IMR-90 (cell line): ENCODE results near the gene HYCC1. TPM values are rescaled to one million over a fixed set of nuclear protein-coding genes. Genes with fewer than 3 reads are reported as not detected.

ENCODE experiments used
- ATAC-seq: fragments of 200-7000 bp; cut with Tn5 transposase; 2 replicates; pipeline ENCODE4 v1.9.1; 2020; ENCODE audit warnings: low read depth, mild to moderate bottlenecking, moderate library complexity
- BruUV-seq: library from RNA; stranded (reverse); fragments of 400-500 nt; replicated peaks from 2 replicates; lab custom pipeline; 2021; lab: Mats Ljungman, UMichigan
- CTCF ChIA-PET: fragments of 300-600 bp; formaldehyde crosslinking; extraction: SDS; loops from one replicate; lab custom pipeline; 2021; ENCODE audit warnings: antibody characterized with exemption; lab: Yijun Ruan, JAX
- POLR2A ChIA-PET: fragments of 300-600 bp; sonication (Branson Sonifier 250); formaldehyde crosslinking; loops from one replicate; lab custom pipeline; 2022; ENCODE audit warnings: antibody characterized with exemption; ENCODE audit not compliant: unreplicated experiment; lab: Charles Lee
- DNase-seq: peaks from one replicate; pipeline ENCODE4 v3.0.0; 2013
- H2AFZ ChIP-seq: replicated peaks from 2 replicates; pipeline ENCODE3; 2013; ENCODE audit warnings: low read length, mild to moderate bottlenecking; ENCODE audit not compliant: poor library complexity
- H2AK5ac ChIP-seq: 2 replicates; pipeline ENCODE4 v1.6.1; 2013; ENCODE audit warnings: low read depth, low read length, inconsistent platforms
- H2AK9ac ChIP-seq: replicated peaks from 2 replicates; pipeline ENCODE3; 2013; ENCODE audit warnings: mild to moderate bottlenecking, low read depth, low read length, moderate library complexity; ENCODE audit not compliant: poor library complexity
- H2BK120ac ChIP-seq: 2 replicates; pipeline ENCODE4 v1.6.1; 2013; ENCODE audit warnings: low read depth, low read length, inconsistent platforms
- H2BK15ac ChIP-seq: 3 replicates; pipeline ENCODE4 v1.6.1; 2013; ENCODE audit warnings: low read depth, low read length, inconsistent platforms
- H2BK20ac ChIP-seq: 2 replicates; pipeline ENCODE4 v1.6.1; 2013; ENCODE audit warnings: low read depth, mild to moderate bottlenecking, inconsistent platforms, low read length, moderate library complexity
- H2BK5ac ChIP-seq: 2 replicates; pipeline ENCODE4 v1.6.1; 2013; ENCODE audit warnings: mild to moderate bottlenecking, low read depth, low read length, inconsistent platforms; ENCODE audit not compliant: poor library complexity, severe bottlenecking
- H3K14ac ChIP-seq: replicated peaks from 2 replicates; pipeline ENCODE4 v1.6.1; 2013; ENCODE audit warnings: low read depth, low read length, inconsistent platforms
- H3K18ac ChIP-seq: 2 replicates; pipeline ENCODE4 v1.6.1; 2013; ENCODE audit warnings: low read depth, low read length, control low read depth
- H3K23ac ChIP-seq: 2 replicates; pipeline ENCODE4 v1.6.1; 2013; ENCODE audit warnings: low read depth, low read length, inconsistent platforms
- H3K27ac ChIP-seq: 2 replicates; pipeline ENCODE4 v1.5.1; 2013; ENCODE audit warnings: mild to moderate bottlenecking, control low read depth, low read length; ENCODE audit not compliant: insufficient read depth
- H3K27me3 ChIP-seq: 2 replicates; pipeline ENCODE4 v1.6.1; 2013; ENCODE audit warnings: low read length; ENCODE audit not compliant: control insufficient read depth, insufficient read depth
- H3K36me3 ChIP-seq: 2 replicates; pipeline ENCODE4 v1.6.1; 2013; ENCODE audit warnings: low read length, mixed read lengths; ENCODE audit not compliant: control insufficient read depth, insufficient read depth
- H3K4ac ChIP-seq: 2 replicates; pipeline ENCODE4 v1.6.1; 2013; ENCODE audit warnings: low read depth, low read length, inconsistent platforms
- H3K4me1 ChIP-seq: 2 replicates; pipeline ENCODE4 v1.6.1; 2013; ENCODE audit warnings: low read length, mixed read lengths; ENCODE audit not compliant: control insufficient read depth, insufficient read depth
- H3K4me2 ChIP-seq: 2 replicates; pipeline ENCODE4 v1.6.1; 2013; ENCODE audit warnings: low read depth, mild to moderate bottlenecking, control low read depth, low read length, moderate library complexity
- H3K4me3 ChIP-seq: 2 replicates; pipeline ENCODE4 v1.5.1; 2013; ENCODE audit warnings: low read depth, mild to moderate bottlenecking, control low read depth, low read length, moderate library complexity; ENCODE audit not compliant: insufficient read depth
- H3K56ac ChIP-seq: 2 replicates; pipeline ENCODE4 v1.6.1; 2013; ENCODE audit warnings: low read length, inconsistent platforms; ENCODE audit not compliant: insufficient read depth; ENCODE audit errors: extremely low read depth
- H3K79me1 ChIP-seq, 2 experiments: 2 replicates each; pipeline ENCODE4 v1.6.1; 2013; ENCODE audit warnings: low read length in 2 of 2, inconsistent platforms in 1 of 2, low read depth in 1 of 2
- H3K9ac ChIP-seq: 2 replicates; pipeline ENCODE4 v1.6.1; 2013; ENCODE audit warnings: low read depth, low read length, control low read depth
- H3K9me1 ChIP-seq: 2 replicates; pipeline ENCODE4 v1.6.1; 2013; ENCODE audit warnings: low read length, inconsistent platforms; ENCODE audit not compliant: insufficient read depth
- H3K9me3 ChIP-seq: 2 replicates; pipeline ENCODE4 v1.6.1; 2013; ENCODE audit warnings: low read length; ENCODE audit not compliant: control insufficient read depth, insufficient read depth
- H4K20me1 ChIP-seq: 2 replicates; pipeline ENCODE4 v1.6.1; 2013; ENCODE audit warnings: low read length, inconsistent platforms; ENCODE audit not compliant: insufficient read depth
- H4K5ac ChIP-seq: 2 replicates; pipeline ENCODE4 v1.6.1; 2013; ENCODE audit warnings: mild to moderate bottlenecking, low read depth, low read length, control low read depth
- H4K8ac ChIP-seq, 2 experiments: 2 replicates each; pipeline ENCODE4 v1.6.1; 2013; ENCODE audit warnings: low read depth in 2 of 2, low read length in 2 of 2, control low read depth in 1 of 2, inconsistent platforms in 1 of 2
- H4K91ac ChIP-seq: 2 replicates; pipeline ENCODE4 v1.6.1; 2013; ENCODE audit warnings: low read depth, low read length, inconsistent platforms; ENCODE audit not compliant: insufficient read depth
- BHLHE40 ChIP-seq: fragments of 150-350 bp; IDR thresholded peaks from 2 replicates; pipeline ENCODE4 v1.6.1; 2016; ENCODE audit warnings: mild to moderate bottlenecking, low read depth, low read length
- CEBPB ChIP-seq: IDR thresholded peaks from 2 replicates; pipeline ENCODE4 v1.6.1; 2012; ENCODE audit warnings: low read depth, low read length, improper control_type of control experiment
- CHD1 ChIP-seq: IDR thresholded peaks from 2 replicates; pipeline ENCODE4 v1.6.1; 2012; ENCODE audit warnings: low read depth, low read length, improper control_type of control experiment
- FOS ChIP-seq: fragments of 150-350 bp; IDR thresholded peaks from 2 replicates; pipeline ENCODE4 v1.6.1; 2016; ENCODE audit warnings: low read depth, low read length
- MAFK ChIP-seq: IDR thresholded peaks from 2 replicates; pipeline ENCODE4 v1.6.1; 2012; ENCODE audit warnings: low read depth, low read length, improper control_type of control experiment
- MAZ ChIP-seq: IDR thresholded peaks from 2 replicates; pipeline ENCODE4 v1.6.1; 2012; ENCODE audit warnings: low read depth, mild to moderate bottlenecking, low read length, improper control_type of control experiment, moderate library complexity, borderline replicate concordance
- MXI1 ChIP-seq: IDR thresholded peaks from 2 replicates; pipeline ENCODE4 v1.6.1; 2012; ENCODE audit warnings: low read depth, mild to moderate bottlenecking, low read length, moderate library complexity, borderline replicate concordance
- NFE2L2 ChIP-seq: fragments of 150-350 bp; IDR thresholded peaks from 2 replicates; pipeline ENCODE4 v1.6.1; 2016; ENCODE audit warnings: low read depth, mild to moderate bottlenecking, low read length
- POLR2A ChIP-seq: IDR thresholded peaks from 2 replicates; pipeline ENCODE4 v1.6.1; 2012; ENCODE audit warnings: mild to moderate bottlenecking, low read depth, low read length
- RAD21 ChIP-seq: IDR thresholded peaks from 2 replicates; pipeline ENCODE4 v1.6.1; 2012; ENCODE audit warnings: low read length, improper control_type of control experiment
- RCOR1 ChIP-seq: IDR thresholded peaks from 2 replicates; pipeline ENCODE4 v1.6.1; 2012; ENCODE audit warnings: mild to moderate bottlenecking, low read length, improper control_type of control experiment; ENCODE audit not compliant: insufficient replicate concordance
- RFX5 ChIP-seq: IDR thresholded peaks from 2 replicates; pipeline ENCODE4 v1.8.0; 2012; ENCODE audit warnings: low read depth, mild to moderate bottlenecking, low read length, moderate library complexity
- WGBS, 2 experiments: methylation state at CpG; one replicate each; pipeline versions ENCODE4 v1.1.5 to v1.1.7; 2013; ENCODE audit warnings: missing lambda C conversion rate in 2 of 2; ENCODE audit not compliant: insufficient read length in 1 of 2; ENCODE audit errors: extremely low coverage in 2 of 2; 5-methylcytosine and 5-hydroxymethylcytosine counted together
- dilution Hi-C: fragments of 300-500 bp; cut with HindIII; formaldehyde crosslinking; loops from one replicate; pipeline ENCODE4 v1.14.3; 2018; ENCODE audit warnings: low sequenced_read_pairs; ENCODE audit not compliant: unreplicated experiment
- in situ Hi-C: fragments of 300-500 bp; cut with MboI; formaldehyde crosslinking; loops from 3 replicates; pipeline ENCODE4 v1.14.3; 2019; ENCODE audit warnings: low sequenced_read_pairs, inconsistent platforms, mixed read lengths
- intact Hi-C: fragments of 100-400 bp; cut with micrococcal nuclease; formaldehyde crosslinking; loops from 2 replicates; pipeline ENCODE4 v1.10.0; 2022
- polyA plus RNA-seq, 3 experiments: library from polyadenylated mRNA; depleted of rRNA; stranded (reverse); fragments of >200 nt; gene quantifications; 2 replicates each; pipeline ENCODE4 v1.2.3, GENCODE V29; 2012; ENCODE audit warnings: low replicate concordance in 1 of 3
- total RNA-seq: library from RNA; depleted of rRNA; stranded (reverse); fragments of >200 nt; gene quantifications from 2 replicates; pipeline ENCODE4 v1.2.3, GENCODE V29; 2012
- TF ChIP-seq, protein P1 (sequence below): fragments of 150-350 bp; IDR thresholded peaks from 2 replicates; pipeline ENCODE4 v1.6.1; 2016; ENCODE audit warnings: low read depth, mild to moderate bottlenecking, low read length, moderate library complexity, borderline replicate concordance
- TF ChIP-seq, protein P2 (sequence below): conservative IDR thresholded peaks from 2 replicates; pipeline ENCODE4 v1.5.1; 2012; ENCODE audit warnings: mild to moderate bottlenecking, low read depth, low read length, improper control_type of control experiment

HYCC1 gene
- total and polyA plus RNA-seq, 2 of the 4 experiments (the other 2 are of a cell fraction): 44.1 to 78.3 TPM

DNA sequence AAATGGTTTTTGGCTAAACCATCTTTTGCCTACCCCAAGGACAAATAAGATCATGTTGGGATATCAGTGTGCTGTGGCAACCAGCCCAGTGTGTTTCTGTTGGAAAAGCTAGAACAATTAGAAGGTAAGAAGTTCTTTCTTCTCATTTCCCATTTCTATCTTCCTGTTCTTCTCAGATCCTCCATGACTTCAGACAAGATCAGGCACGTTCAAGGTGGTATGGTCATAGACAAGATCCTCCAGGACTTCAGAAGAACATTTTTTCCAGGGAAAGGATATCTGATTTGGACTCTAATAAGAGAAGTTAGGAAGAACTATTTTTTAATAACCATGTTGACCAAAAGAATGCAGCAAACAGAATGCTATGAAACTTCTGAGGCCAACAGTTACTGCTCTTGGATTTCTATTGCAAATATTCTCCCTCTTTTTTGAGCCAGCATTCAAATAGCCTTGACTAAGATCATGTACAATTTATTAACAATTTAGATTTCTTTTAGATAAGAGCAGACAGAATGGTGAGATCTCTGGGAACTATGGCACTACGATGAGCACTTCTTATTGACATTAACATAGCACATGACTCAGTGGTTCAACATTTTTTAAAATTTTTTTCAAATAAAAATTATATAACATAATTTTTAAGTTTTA lies 15.9 kb downstream of the HYCC1 start:
- peaks cover 42% of the 10 kb centered on the region for H4K20me1 ChIP-seq
- no peak overlapping the region for H3K4me2 ChIP-seq
- H3K23ac ChIP-seq: no peak overlapping the region
- H3K4ac ChIP-seq: no peak overlapping the region
- TF ChIP-seq MAZ (no peak), RAD21 (no peak), POLR2A (no peak), MXI1 (no peak), CEBPB (no peak), CHD1 (no peak), RFX5 (no peak), BHLHE40 (no peak), MAFK (no peak), FOS (no peak), RCOR1 (no peak), NFE2L2 (no peak)
- TF ChIP-seq, protein P1, sequence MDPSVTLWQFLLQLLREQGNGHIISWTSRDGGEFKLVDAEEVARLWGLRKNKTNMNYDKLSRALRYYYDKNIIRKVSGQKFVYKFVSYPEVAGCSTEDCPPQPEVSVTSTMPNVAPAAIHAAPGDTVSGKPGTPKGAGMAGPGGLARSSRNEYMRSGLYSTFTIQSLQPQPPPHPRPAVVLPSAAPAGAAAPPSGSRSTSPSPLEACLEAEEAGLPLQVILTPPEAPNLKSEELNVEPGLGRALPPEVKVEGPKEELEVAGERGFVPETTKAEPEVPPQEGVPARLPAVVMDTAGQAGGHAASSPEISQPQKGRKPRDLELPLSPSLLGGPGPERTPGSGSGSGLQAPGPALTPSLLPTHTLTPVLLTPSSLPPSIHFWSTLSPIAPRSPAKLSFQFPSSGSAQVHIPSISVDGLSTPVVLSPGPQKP: no peak
- TF ChIP-seq, protein P2, sequence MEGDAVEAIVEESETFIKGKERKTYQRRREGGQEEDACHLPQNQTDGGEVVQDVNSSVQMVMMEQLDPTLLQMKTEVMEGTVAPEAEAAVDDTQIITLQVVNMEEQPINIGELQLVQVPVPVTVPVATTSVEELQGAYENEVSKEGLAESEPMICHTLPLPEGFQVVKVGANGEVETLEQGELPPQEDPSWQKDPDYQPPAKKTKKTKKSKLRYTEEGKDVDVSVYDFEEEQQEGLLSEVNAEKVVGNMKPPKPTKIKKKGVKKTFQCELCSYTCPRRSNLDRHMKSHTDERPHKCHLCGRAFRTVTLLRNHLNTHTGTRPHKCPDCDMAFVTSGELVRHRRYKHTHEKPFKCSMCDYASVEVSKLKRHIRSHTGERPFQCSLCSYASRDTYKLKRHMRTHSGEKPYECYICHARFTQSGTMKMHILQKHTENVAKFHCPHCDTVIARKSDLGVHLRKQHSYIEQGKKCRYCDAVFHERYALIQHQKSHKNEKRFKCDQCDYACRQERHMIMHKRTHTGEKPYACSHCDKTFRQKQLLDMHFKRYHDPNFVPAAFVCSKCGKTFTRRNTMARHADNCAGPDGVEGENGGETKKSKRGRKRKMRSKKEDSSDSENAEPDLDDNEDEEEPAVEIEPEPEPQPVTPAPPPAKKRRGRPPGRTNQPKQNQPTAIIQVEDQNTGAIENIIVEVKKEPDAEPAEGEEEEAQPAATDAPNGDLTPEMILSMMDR: no peak
- H3K4me1 ChIP-seq: peaks cover 10% of the 10 kb centered on the region
- ChIA-PET CTCF (no interaction called here), POLR2A (interaction anchor here (0.6 kb wide), 1 partner anchor 142 kb away, joined by 3 read pairs; no protein-coding TSS in a partner anchor)
- H2BK120ac ChIP-seq: no peak overlapping the region
- DNase-seq (no peak), ATAC-seq (no peak)
- intact Hi-C loops (no loop called here), in situ Hi-C loops (no loop called here), dilution Hi-C loops (no loop called here)
- no peak overlapping the region for H3K56ac ChIP-seq
- no peak overlapping the region for H4K91ac ChIP-seq
- H2AK5ac ChIP-seq: no peak overlapping the region
- peaks cover 12% of the 10 kb centered on the region for H3K9me1 ChIP-seq
- BruUV-seq: no TSS peak
- H2AFZ ChIP-seq: no peak overlapping the region
- H3K27ac ChIP-seq: no peak overlapping the region
- no peak overlapping the region for H3K18ac ChIP-seq
- WGBS, 2 experiments: no CpG with 5 or more reads among the region's 2 CpGs
- no peaks in the 10 kb centered on the region for H3K9me3 ChIP-seq
- no peak overlapping the region for H4K8ac ChIP-seq
- no peak overlapping the region for H3K14ac ChIP-seq
- H3K4me3 ChIP-seq: no peak overlapping the region
- no peak overlapping the region for H2BK5ac ChIP-seq
- no peak overlapping the region for H2BK20ac ChIP-seq
- no peak overlapping the region for H4K5ac ChIP-seq
- H3K9ac ChIP-seq: no peak overlapping the region
- H3K79me1 ChIP-seq: peaks cover 16 to 76% of the 10 kb centered on the region in 2 experiments; a peak in 3 of 4 replicates
- H2AK9ac ChIP-seq: no peak overlapping the region
- H3K36me3 ChIP-seq: no peaks in the 10 kb centered on the region
- no peak overlapping the region for H2BK15ac ChIP-seq
- no peaks in the 10 kb centered on the region for H3K27me3 ChIP-seq
